GM21526 (cell line): ENCODE results near the gene CD276.
"Not testable (repeated sequence)": the region's sequence is repeated elsewhere in the genome, so short reads cannot be mapped to it uniquely, and the experiment has no call there.

ENCODE experiments used
- ATAC-seq: cut with Tn5 transposase; IDR thresholded peaks from one replicate; pipeline ENCODE4 v1.9.1; 2021; ENCODE audit warnings: moderate library complexity; ENCODE audit not compliant: unreplicated experiment, low FRiP score

CD276 gene

GRCh38 chr15:73683257-73683776, 866 bp upstream of the CD276 start:
- ATAC-seq, result no peak

- no peak for ATAC-seq
These were observed 635 bp downstream of the CD276 start for GRCh38 chr15:73684581-73685455.

- ATAC-seq, result no peak
These were observed 1.8 kb downstream of the CD276 start for GRCh38 chr15:73685981-73686380.

GRCh38 chr15:73686781-73687256, 2.6 kb downstream of the CD276 start:
- no peak for ATAC-seq

- ATAC-seq, result no peak
These were observed 3.2 kb downstream of the CD276 start for GRCh38 chr15:73687351-73687750.

GRCh38 chr15:73688455-73688854, 4.3 kb downstream of the CD276 start:
- no peak for ATAC-seq

GRCh38 chr15:73691396-73691795, 7.2 kb downstream of the CD276 start:
- no peak for ATAC-seq

- no peak for ATAC-seq
These were observed 10.2 kb downstream of the CD276 start for GRCh38 chr15:73694419-73694818.

- no peak for ATAC-seq
These were observed 11.8 kb downstream of the CD276 start for GRCh38 chr15:73695773-73696640.

- no peak for ATAC-seq
These were observed 12.4 kb downstream of the CD276 start for GRCh38 chr15:73696641-73697001.

GRCh38 chr15:73697033-73697467, 12.9 kb downstream of the CD276 start:
- ATAC-seq, result no peak

GRCh38 chr15:73699249-73700040, 15.3 kb downstream of the CD276 start:
- ATAC-seq, result no peak

- ATAC-seq, result peak; percentile 45
These were observed 16.1 kb downstream of the CD276 start for GRCh38 chr15:73700041-73700842.

- not testable (repeated sequence) for ATAC-seq
These were observed 18.4 kb downstream of the CD276 start for GRCh38 chr15:73702311-73703239.

- ATAC-seq, result not testable (repeated sequence)
These were observed 19.4 kb downstream of the CD276 start for GRCh38 chr15:73703601-73704000.

- ATAC-seq, result not testable (repeated sequence)
These were observed 20.1 kb downstream of the CD276 start for GRCh38 chr15:73704142-73704868.

GRCh38 chr15:73704869-73705645, 20.9 kb downstream of the CD276 start:
- ATAC-seq, result no peak
